Amygdala (tissue), 56 donors: ENCODE measurements around the gene GRIK3.

Experiments
- DNase-seq, 56 donors: peaks; one replicate each; lab custom pipeline; 2025; lab: John Stamatoyannopoulos, UW

The GRIK3 gene

GRCh38 chr1:36755303-36756230 lies 278.7 kb downstream of the GRIK3 start:
- DNase-seq = no peak

GRCh38 chr1:36754366-36754765 lies 279.9 kb downstream of the GRIK3 start:
- no peak for DNase-seq

- no peak for DNase-seq
Observed at GRCh38 chr1:36753451-36753850, 280.9 kb downstream of the GRIK3 start.

GRCh38 chr1:36752891-36753361 lies 281.4 kb downstream of the GRIK3 start:
- no peak for DNase-seq

GRCh38 chr1:36752431-36752830 lies 281.9 kb downstream of the GRIK3 start:
- DNase-seq = no peak

GRCh38 chr1:36751525-36751924 lies 282.8 kb downstream of the GRIK3 start:
- no peak for DNase-seq

GRCh38 chr1:36748466-36748865 lies 285.8 kb downstream of the GRIK3 start:
- DNase-seq = no peak
